B cell (primary cell): ENCODE data around the gene ETV6. TPM values are rescaled to one million over a fixed set of nuclear protein-coding genes. Genes with fewer than 3 reads are reported as not detected.

Experiments used
- ATAC-seq: fragments of 200-7000 bp; cut with Tn5 transposase; one replicate; pipeline ENCODE4 v1.10.0; 2021; ENCODE audit warnings: low read depth, mild to moderate bottlenecking, moderate number of reproducible peaks, moderate library complexity
- CTCF ChIA-PET: fragments of 350-600 bp; sonication (Branson Sonifier 250); formaldehyde crosslinking; loops from one replicate; lab custom pipeline; 2021; ENCODE audit warnings: antibody characterized with exemption, inconsistent platforms; lab: Charles Lee
- POLR2A ChIA-PET: fragments of 350-600 bp; sonication (Branson Sonifier 250); formaldehyde crosslinking; loops from one replicate; lab custom pipeline; 2021; ENCODE audit warnings: antibody characterized with exemption; lab: Charles Lee
- DNase-seq: peaks from one replicate; pipeline ENCODE4 v3.0.0; 2013
- H2AFZ ChIP-seq: 2 replicates; pipeline ENCODE4 v1.6.1; 2012; ENCODE audit warnings: mild to moderate bottlenecking, low read depth, low read length; ENCODE audit not compliant: insufficient read depth, poor library complexity, severe bottlenecking
- H3K27ac ChIP-seq, 2 donors: 1 replicate in 1 of 2; 2 replicates in 1 of 2; pipeline ENCODE4 v1.5.1; 2012 to 2013; ENCODE audit warnings: low read length in 2 of 2, mild to moderate bottlenecking in 2 of 2, moderate library complexity in 1 of 2
- H3K27me3 ChIP-seq, 4 experiments: fragments of 200-600 bp in 1 of 4; sonication (generic) in 1 of 4; replicated peaks in 1 of 4; 1 replicate in 2 of 4; 2 replicates in 2 of 4; pipeline versions ENCODE4 v1.6.1 to v1.7.0; 2013 to 2016; ENCODE audit warnings: low read length in 3 of 4, mild to moderate bottlenecking in 2 of 4, mixed read lengths in 1 of 4, moderate library complexity in 1 of 4; ENCODE audit not compliant: insufficient read depth in 4 of 4, control insufficient read depth in 3 of 4; ENCODE audit errors: control extremely low read depth in 1 of 4
- H3K36me3 ChIP-seq, 2 experiments: replicated peaks in 1 of 2; 1 replicate in 1 of 2; 2 replicates in 1 of 2; pipeline versions ENCODE4 v1.6.1 to v1.7.1; 2013; ENCODE audit warnings: low read length in 1 of 2; ENCODE audit not compliant: insufficient read depth in 2 of 2, control insufficient read depth in 1 of 2; ENCODE audit errors: control extremely low read depth in 1 of 2, extremely low read depth in 1 of 2
- H3K4me1 ChIP-seq, 2 donors: fragments of 200-600 bp in 1 of 2; sonication (generic) in 1 of 2; 1 replicate in 1 of 2; 2 replicates in 1 of 2; pipeline versions ENCODE4 v1.5.1 to v1.6.1; 2013 to 2017; ENCODE audit warnings: low read length in 2 of 2; ENCODE audit not compliant: control insufficient read depth in 2 of 2, insufficient read depth in 2 of 2
- H3K4me2 ChIP-seq: replicated peaks from 2 replicates; pipeline ENCODE3; 2012; ENCODE audit warnings: mild to moderate bottlenecking, low read depth, low read length; ENCODE audit not compliant: poor library complexity, severe bottlenecking
- H3K4me3 ChIP-seq, 5 experiments: fragments of 200-600 bp in 1 of 5; sonication (generic) in 1 of 5; 1 replicate in 3 of 5; 2 replicates in 2 of 5; pipeline versions ENCODE4 v1.5.1 to v1.7.0; 2011 to 2016; ENCODE audit warnings: low read length in 4 of 5, mild to moderate bottlenecking in 4 of 5, low read depth in 2 of 5, control low read depth in 1 of 5, moderate library complexity in 1 of 5; ENCODE audit not compliant: insufficient read depth in 1 of 5; ENCODE audit errors: control extremely low read depth in 1 of 5, extremely low read depth in 1 of 5
- H3K79me2 ChIP-seq: fragments of 200-600 bp; sonication (generic); one replicate; pipeline ENCODE4 v1.6.0; 2016; ENCODE audit warnings: low read length; ENCODE audit not compliant: control insufficient read depth, insufficient read depth
- H3K9ac ChIP-seq: fragments of 200-600 bp; sonication (generic); 2 replicates; pipeline ENCODE4 v1.6.1; 2017; ENCODE audit warnings: mild to moderate bottlenecking, low read length, moderate library complexity
- H3K9me3 ChIP-seq, 3 donors: one replicate each; pipeline versions ENCODE4 v1.6.1 to v1.7.1; 2013; ENCODE audit warnings: low read length in 2 of 3; ENCODE audit not compliant: control insufficient read depth in 2 of 3, insufficient read depth in 1 of 3; ENCODE audit errors: control extremely low read depth in 1 of 3
- H4K20me1 ChIP-seq: 2 replicates; pipeline ENCODE4 v1.6.0; 2012; ENCODE audit warnings: mild to moderate bottlenecking, low read length; ENCODE audit not compliant: insufficient read depth, control insufficient read depth, poor library complexity, severe bottlenecking
- H3K27ac Mint-ChIP-seq: one replicate; pipeline ENCODE4 v1.8.0; 2021; ENCODE audit warnings: mixed read lengths
- H3K27me3 Mint-ChIP-seq: one replicate; pipeline ENCODE4 v1.8.0; 2021; ENCODE audit warnings: mixed read lengths
- H3K4me1 Mint-ChIP-seq: one replicate; pipeline ENCODE4 v1.8.0; 2021; ENCODE audit warnings: mixed read lengths
- H3K4me3 Mint-ChIP-seq: one replicate; pipeline ENCODE4 v1.8.0; 2021; ENCODE audit warnings: mixed read lengths
- H3K9me3 Mint-ChIP-seq: one replicate; pipeline ENCODE4 v1.8.0; 2022; ENCODE audit warnings: mixed read lengths; ENCODE audit not compliant: insufficient read depth
- EZH2 ChIP-seq: IDR thresholded peaks from 2 replicates; pipeline ENCODE4 v1.6.1; 2012; ENCODE audit warnings: borderline replicate concordance, low read depth, mild to moderate bottlenecking, moderate library complexity, low read length; ENCODE audit not compliant: insufficient read depth, poor library complexity, severe bottlenecking
- WGBS: methylation state at CpG from one replicate; pipeline ENCODE4 v1.1.5; 2013; ENCODE audit warnings: missing lambda C conversion rate; ENCODE audit not compliant: insufficient coverage; 5-methylcytosine and 5-hydroxymethylcytosine counted together
- intact Hi-C: fragments of 100-400 bp; cut with micrococcal nuclease; formaldehyde crosslinking; loops from one replicate; pipeline ENCODE4 v1.10.0; 2022
- polyA plus RNA-seq: library from polyadenylated mRNA; depleted of rRNA; stranded (reverse); fragments of >200 nt; gene quantifications from 2 replicates; pipeline ENCODE4 v1.2.3, GENCODE V29; 2012
- total RNA-seq, 2 donors: library from RNA; stranded (reverse); fragments of 120-200 nt in 1 of 2; gene quantifications; 1 replicate in 1 of 2; 2 replicates in 1 of 2; pipeline versions ENCODE4 v1.2.3 to v1.2.4, GENCODE V29; 2013 to 2022
- TF ChIP-seq, protein P1 (sequence below): fragments of 200-600 bp; IDR thresholded peaks from one replicate; pipeline ENCODE4 v1.8.0; 2022; ENCODE audit warnings: antibody characterized with exemption, mild to moderate bottlenecking

The ETV6 gene
- total and polyA plus RNA-seq, 2 donors (not counting 1 experiment from before 2014, with no cell fraction given): 17.4 to 123 TPM

DNA sequence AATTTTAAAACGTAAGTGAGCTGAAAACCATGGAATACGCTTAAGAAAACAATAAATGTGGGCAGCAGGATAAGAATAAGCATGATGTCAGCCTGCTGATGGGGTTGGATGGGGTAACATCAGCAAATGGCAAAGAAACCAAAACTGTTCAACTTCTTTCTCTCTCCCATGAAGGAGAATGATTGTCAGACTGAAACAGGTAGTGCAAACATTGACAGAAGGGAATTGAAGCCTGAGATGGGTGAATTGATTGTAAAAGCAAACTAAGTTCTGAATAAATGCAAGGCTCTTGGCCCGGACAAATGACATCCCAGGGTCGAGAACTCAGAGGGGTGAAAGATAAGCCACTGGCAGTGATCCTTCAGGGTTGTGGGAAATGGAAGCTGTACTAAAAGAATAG is 182.6 kb downstream of the ETV6 start:
- WGBS: 79% methylated on average over 4 of the region's 4 CpGs
- Histone ChIP-seq H3K9ac (no peak overlapping the region), H3K4me3 (no peak overlapping the region), H3K9me3 (no peaks in the 10 kb centered on the region), H3K27me3 (no peaks in the 10 kb centered on the region), H3K4me2 (no peak overlapping the region), H3K36me3 (peaks cover 0 to 12% of the 10 kb centered on the region in 2 experiments), H4K20me1 (peaks cover 4% of the 10 kb centered on the region), H3K79me2 (peaks cover 42% of the 10 kb centered on the region), H2AFZ (no peak overlapping the region), H3K27ac (no peak overlapping the region), H3K4me1 (peaks cover 26 to 31% of the 10 kb centered on the region in 2 donors)
- TF ChIP-seq, protein P1, sequence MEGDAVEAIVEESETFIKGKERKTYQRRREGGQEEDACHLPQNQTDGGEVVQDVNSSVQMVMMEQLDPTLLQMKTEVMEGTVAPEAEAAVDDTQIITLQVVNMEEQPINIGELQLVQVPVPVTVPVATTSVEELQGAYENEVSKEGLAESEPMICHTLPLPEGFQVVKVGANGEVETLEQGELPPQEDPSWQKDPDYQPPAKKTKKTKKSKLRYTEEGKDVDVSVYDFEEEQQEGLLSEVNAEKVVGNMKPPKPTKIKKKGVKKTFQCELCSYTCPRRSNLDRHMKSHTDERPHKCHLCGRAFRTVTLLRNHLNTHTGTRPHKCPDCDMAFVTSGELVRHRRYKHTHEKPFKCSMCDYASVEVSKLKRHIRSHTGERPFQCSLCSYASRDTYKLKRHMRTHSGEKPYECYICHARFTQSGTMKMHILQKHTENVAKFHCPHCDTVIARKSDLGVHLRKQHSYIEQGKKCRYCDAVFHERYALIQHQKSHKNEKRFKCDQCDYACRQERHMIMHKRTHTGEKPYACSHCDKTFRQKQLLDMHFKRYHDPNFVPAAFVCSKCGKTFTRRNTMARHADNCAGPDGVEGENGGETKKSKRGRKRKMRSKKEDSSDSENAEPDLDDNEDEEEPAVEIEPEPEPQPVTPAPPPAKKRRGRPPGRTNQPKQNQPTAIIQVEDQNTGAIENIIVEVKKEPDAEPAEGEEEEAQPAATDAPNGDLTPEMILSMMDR: no peak
- no peak for TF ChIP-seq EZH2
- intact Hi-C loops: loop anchor here (10.0 kb wide), 1 partner anchor 523 kb away; the partner anchor contains the start of genes BORCS5 and MANSC1
- H3K4me1 Mint-ChIP-seq: peaks cover 45% of the 10 kb centered on the region
- no peak overlapping the region for H3K27ac Mint-ChIP-seq
- POLR2A ChIA-PET: no interaction called here
- no peaks in the 10 kb centered on the region for H3K27me3 Mint-ChIP-seq
- ATAC-seq (no peak), DNase-seq (no peak)
- H3K9me3 Mint-ChIP-seq: no peaks in the 10 kb centered on the region
- CTCF ChIA-PET: no interaction called here
- no peak overlapping the region for H3K4me3 Mint-ChIP-seq

DNA sequence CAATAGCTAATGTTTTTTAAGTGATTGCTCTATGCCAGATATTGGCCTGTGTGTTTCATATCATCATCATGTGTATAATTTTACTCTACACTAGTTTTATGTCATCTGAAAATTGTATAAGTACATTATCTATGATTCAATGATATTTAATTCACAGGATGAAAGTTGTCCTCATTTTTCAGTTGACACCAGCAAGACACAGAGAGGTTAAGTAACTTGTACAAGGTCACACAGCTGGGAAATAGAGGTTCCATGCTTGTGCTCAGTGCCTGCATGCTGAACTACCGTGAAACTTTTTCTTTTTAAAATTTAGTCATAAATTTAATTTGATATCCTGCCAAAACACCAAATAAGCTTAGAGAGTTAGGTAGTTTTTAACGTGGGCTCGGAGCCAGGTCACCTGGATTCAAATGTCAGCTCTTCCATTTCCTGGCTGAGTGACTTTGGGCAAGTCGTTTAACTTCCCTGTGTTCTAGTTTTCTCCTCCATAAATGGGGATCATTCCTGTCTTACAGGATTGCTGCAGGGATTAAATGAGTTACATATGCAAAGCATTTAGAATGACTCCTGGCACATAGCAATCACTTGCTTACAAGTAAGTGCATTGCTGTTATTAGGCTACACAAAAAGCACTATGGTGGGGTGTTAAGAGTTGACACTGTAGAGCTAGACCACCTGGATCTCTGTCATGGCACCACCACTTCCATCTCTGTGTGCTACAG is 183.9 kb downstream of the ETV6 start:
- Histone ChIP-seq H3K36me3 (peaks cover 0 to under 1% of the 10 kb centered on the region in 2 experiments), H4K20me1 (peaks cover 4% of the 10 kb centered on the region), H3K4me2 (no peak overlapping the region), H3K4me1 (peaks cover 31 to 39% of the 10 kb centered on the region in 2 donors), H3K4me3 (no peak overlapping the region), H2AFZ (no peak overlapping the region), H3K9ac (no peak overlapping the region), H3K79me2 (peaks cover 30% of the 10 kb centered on the region), H3K9me3 (no peaks in the 10 kb centered on the region), H3K27me3 (no peaks in the 10 kb centered on the region), H3K27ac (no peak overlapping the region)
- TF ChIP-seq, protein P1: no peak
- no peak for TF ChIP-seq EZH2
- no peak for DNase-seq
- peaks cover 54% of the 10 kb centered on the region for H3K4me1 Mint-ChIP-seq
- intact Hi-C loops: loop anchor here (10.0 kb wide), 1 partner anchor 521 kb away; the partner anchor contains the start of genes BORCS5 and MANSC1
- no CpG with 5 or more reads among the region's 4 CpGs for WGBS
- H3K9me3 Mint-ChIP-seq: no peaks in the 10 kb centered on the region
- CTCF ChIA-PET: interaction anchor here (0.9 to 1.0 kb wide), 2 partner anchors 23 kb away, joined by 3 read pairs; no protein-coding TSS in a partner anchor
- H3K4me3 Mint-ChIP-seq: no peak overlapping the region
- no peak overlapping the region for H3K27ac Mint-ChIP-seq
- POLR2A ChIA-PET: interaction anchor here (0.6 to 1.2 kb wide), 2 partner anchors 13 to 102 kb away, joined by 3 to 4 read pairs; no protein-coding TSS in a partner anchor
- H3K27me3 Mint-ChIP-seq: no peaks in the 10 kb centered on the region
- no peak for ATAC-seq
